Nephron (organoid): Measurements from ENCODE around the gene TSBP1.

ENCODE experiments used
- H3K27ac Mint-ChIP-seq, 3 experiments: 2 replicates each; pipeline ENCODE4 v1.8.0; 2020; ENCODE audit warnings: mixed read lengths in 3 of 3, mild to moderate bottlenecking in 2 of 3, moderate library complexity in 1 of 3
- H3K27me3 Mint-ChIP-seq: 2 replicates; pipeline ENCODE4 v1.8.0; 2021; ENCODE audit warnings: low read depth, mild to moderate bottlenecking, moderate library complexity, mixed read lengths
- H3K36me3 Mint-ChIP-seq: 2 replicates; pipeline ENCODE4 v1.8.0; 2020; ENCODE audit warnings: low read depth, mixed read lengths
- H3K4me1 Mint-ChIP-seq: 2 replicates; pipeline ENCODE4 v1.8.0; 2020; ENCODE audit warnings: mixed read lengths
- H3K4me3 Mint-ChIP-seq, 3 experiments: 2 replicates each; pipeline ENCODE4 v1.8.0; 2020; ENCODE audit warnings: mild to moderate bottlenecking in 3 of 3, mixed read lengths in 3 of 3, moderate library complexity in 2 of 3
- H3K9me3 Mint-ChIP-seq: 2 replicates; pipeline ENCODE4 v1.8.0; 2020; ENCODE audit warnings: mixed read lengths
- CTCF ChIP-seq, 3 experiments: fragments of 200-600 bp; sonication (generic); IDR thresholded peaks; one replicate each; pipeline ENCODE4 v1.5.0; 2021; ENCODE audit warnings: antibody characterized with exemption in 3 of 3; ENCODE audit not compliant: unreplicated experiment in 3 of 3

Gene TSBP1

GRCh38 chr6:32371803-32372202 is at the start of gene TSBP1:
Gene TSBP1, minus strand, starts transcription at chr6:32371903. Its CDS starts 197 bp downstream, at chr6:32371706.
- Mint-ChIP-seq H3K4me1 (no peaks in the 10 kb centered on the region), H3K27ac (peak within 1 kb of the TSS in 1 of 3 experiments; percentile 33), H3K4me3 (no peak within 1 kb of the TSS), H3K36me3 (peaks cover 3% of the 10 kb centered on the region), H3K9me3 (peaks cover 3% of the 10 kb centered on the region), H3K27me3 (no peaks in the 10 kb centered on the region)
- no peak for TF ChIP-seq CTCF (IDR thresholded peaks at IDR 0.05; ENCODE audit: unreplicated experiment in 3 of 3)

GRCh38 chr6:32416036-32416435 is 44.3 kb upstream of the TSBP1 start:
- Mint-ChIP-seq H3K9me3 (no peaks in the 10 kb centered on the region), H3K4me3 (peak overlapping the region in 1 of 3 experiments; percentile 55), H3K4me1 (peaks cover 5% of the 10 kb centered on the region), H3K27ac (no peak overlapping the region), H3K36me3 (no peaks in the 10 kb centered on the region), H3K27me3 (peaks cover 68% of the 10 kb centered on the region)
- TF ChIP-seq CTCF (IDR thresholded peaks at IDR 0.05; ENCODE audit: unreplicated experiment in 3 of 3) = no peak

GRCh38 chr6:32415521-32416019 is 43.9 kb upstream of the TSBP1 start:
- peaks cover 70% of the 10 kb centered on the region for H3K27me3 Mint-ChIP-seq
- TF ChIP-seq CTCF (IDR thresholded peaks at IDR 0.05; ENCODE audit: unreplicated experiment in 3 of 3) = peak; percentile 98 to 99 (median 99)
- H3K9me3 Mint-ChIP-seq = no peaks in the 10 kb centered on the region
- H3K4me3 Mint-ChIP-seq = peak overlapping the region; percentile 35 to 55 (median 37)
- no peak overlapping the region for H3K27ac Mint-ChIP-seq
- peaks cover 5% of the 10 kb centered on the region for H3K4me1 Mint-ChIP-seq
- H3K36me3 Mint-ChIP-seq = no peaks in the 10 kb centered on the region

- Mint-ChIP-seq H3K27me3 (peaks cover 62% of the 10 kb centered on the region), H3K9me3 (no peaks in the 10 kb centered on the region), H3K36me3 (no peaks in the 10 kb centered on the region), H3K4me1 (peaks cover 5% of the 10 kb centered on the region), H3K27ac (no peak overlapping the region), H3K4me3 (peak overlapping the region in 1 of 3 experiments; percentile 4)
- peak; percentile 90 to 91 (median 90) for TF ChIP-seq CTCF (IDR thresholded peaks at IDR 0.05; ENCODE audit: unreplicated experiment in 3 of 3)
Observed at GRCh38 chr6:32413427-32414047, 41.8 kb upstream of the TSBP1 start.

- Mint-ChIP-seq H3K4me3 (no peak overlapping the region), H3K27me3 (peaks cover 68% of the 10 kb centered on the region), H3K36me3 (no peaks in the 10 kb centered on the region), H3K4me1 (peaks cover 5% of the 10 kb centered on the region), H3K9me3 (no peaks in the 10 kb centered on the region), H3K27ac (no peak overlapping the region)
- no peak for TF ChIP-seq CTCF (IDR thresholded peaks at IDR 0.05; ENCODE audit: unreplicated experiment in 3 of 3)
Observed at GRCh38 chr6:32411566-32412327, 40.0 kb upstream of the TSBP1 start.
